HTR-8/SVneo (cell line): ENCODE results near the gene PER3.

Source experiments
- DNase-seq: peaks from one replicate; pipeline ENCODE4 v3.0.0; 2011; ENCODE audit warnings: low spot score, mixed read lengths; ENCODE audit not compliant: insufficient read length
- FAIRE-seq: peaks from 2 replicates; lab custom pipeline; 2011; peaks lifted over from hg19 to GRCh38; lab: Jason Lieb, UNC

Gene PER3

GRCh38 chr1:7865978-7866377 lies 81.9 kb downstream of the PER3 start:
- no peak for DNase-seq
- no peak for FAIRE-seq

- no peak for FAIRE-seq
- DNase-seq: no peak
Measured at GRCh38 chr1:7868070-7868780, 84.1 kb downstream of the PER3 start.

DNA sequence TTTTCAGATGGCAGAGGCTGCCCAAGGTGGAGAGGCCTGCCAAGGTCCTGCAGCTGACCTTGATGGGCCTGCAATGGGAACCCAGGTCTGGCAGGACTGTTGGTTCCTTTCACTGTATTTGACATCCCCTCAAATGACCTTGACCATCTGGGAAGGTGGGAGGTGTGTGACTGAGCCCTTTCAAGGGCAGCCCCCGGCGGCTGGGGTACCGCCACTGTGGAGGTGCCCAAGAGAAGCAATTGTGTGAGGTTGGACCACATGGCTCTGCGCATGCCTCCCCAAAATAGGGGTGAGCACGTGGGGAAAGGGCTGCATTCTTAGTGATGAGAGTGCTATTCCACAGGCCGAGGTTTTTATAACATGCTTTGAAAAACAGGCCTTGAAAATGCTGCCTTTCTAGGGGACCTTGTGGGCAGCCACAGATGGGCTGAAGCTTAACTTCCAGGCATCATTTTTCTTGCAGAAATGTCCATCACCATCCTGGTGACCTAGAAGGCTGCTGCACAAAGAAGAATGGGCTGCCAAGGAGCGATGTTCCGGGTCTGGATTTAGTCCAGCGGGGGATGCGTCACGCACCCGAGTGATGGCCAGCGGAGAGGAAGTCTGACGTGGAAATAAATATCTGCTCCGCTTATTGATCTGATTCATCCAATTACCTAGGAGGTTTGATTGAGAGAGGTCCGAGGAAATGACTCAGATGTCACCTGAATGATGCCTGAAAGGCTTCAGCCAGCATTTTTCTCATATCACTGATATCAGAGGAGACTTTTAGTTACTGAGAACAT lies 85.2 kb downstream of the PER3 start:
- no peak for DNase-seq
- FAIRE-seq: no peak

DNA sequence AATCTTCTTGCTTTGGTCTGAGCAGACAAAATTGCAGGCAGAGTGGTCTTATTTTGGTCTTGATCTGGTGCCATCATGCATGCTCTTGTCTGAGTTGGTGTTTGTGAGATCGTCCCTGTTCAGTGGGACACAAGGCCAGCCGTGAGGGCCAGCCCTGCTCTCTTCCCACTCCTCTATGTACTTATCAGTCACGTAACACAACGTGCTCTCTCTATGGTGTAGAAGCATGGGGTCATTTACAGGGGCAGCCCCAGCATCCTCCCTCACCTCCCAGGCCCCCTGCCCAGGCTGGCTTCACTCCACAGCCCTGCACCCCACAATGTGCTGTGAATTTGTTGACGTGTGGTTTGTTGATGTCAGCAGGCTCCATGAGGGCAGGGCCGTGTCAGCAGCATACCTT lies 87.0 kb downstream of the PER3 start:
- DNase-seq (no peak), FAIRE-seq (no peak)

DNA sequence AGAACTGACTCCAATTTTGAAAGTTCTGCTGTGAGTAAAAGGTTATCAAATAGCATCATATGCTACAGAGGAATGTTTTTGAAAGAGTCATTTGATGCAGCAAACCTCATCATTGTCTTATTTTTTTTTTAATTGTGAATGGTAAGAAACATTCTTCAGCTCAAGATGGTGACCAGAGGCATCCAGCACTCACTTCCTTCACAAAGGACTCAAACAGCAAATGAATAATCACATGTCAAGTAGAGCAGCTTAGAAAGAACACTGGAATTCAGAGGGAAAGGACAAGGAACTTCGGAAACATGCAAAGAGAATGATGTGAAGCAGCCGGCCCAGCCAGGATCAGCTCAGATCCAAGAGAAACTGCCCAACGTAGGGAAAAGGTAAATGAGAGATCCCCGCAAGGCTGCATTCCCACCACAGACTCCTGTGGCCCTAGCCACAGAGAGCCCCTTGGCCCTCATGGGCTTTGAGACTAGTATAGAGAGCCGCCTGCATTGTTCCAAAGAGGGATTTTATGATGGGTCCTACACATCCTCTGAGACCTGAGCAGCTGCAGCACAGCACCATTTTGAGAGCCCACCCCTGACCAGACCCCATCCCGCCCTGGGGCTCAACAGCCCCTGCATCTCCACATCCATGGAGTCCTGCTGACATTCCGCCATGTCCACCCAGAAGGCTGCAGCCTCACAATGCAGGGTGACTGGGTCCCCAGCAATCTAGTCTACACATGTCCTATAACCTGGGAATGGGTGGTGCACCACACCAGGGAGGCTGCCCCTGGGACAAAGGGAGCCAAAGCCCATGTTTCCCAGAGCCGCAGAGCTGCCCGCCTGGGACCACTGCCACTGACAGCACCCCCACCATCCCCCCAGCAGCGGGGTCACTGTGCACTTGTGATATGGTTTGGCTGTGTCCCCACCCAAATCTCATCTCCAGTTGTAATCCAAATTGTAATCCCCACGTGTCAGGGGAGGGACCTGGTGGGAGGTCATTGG lies 90.0 kb downstream of the PER3 start:
- FAIRE-seq (no peak), DNase-seq (no peak)

DNA sequence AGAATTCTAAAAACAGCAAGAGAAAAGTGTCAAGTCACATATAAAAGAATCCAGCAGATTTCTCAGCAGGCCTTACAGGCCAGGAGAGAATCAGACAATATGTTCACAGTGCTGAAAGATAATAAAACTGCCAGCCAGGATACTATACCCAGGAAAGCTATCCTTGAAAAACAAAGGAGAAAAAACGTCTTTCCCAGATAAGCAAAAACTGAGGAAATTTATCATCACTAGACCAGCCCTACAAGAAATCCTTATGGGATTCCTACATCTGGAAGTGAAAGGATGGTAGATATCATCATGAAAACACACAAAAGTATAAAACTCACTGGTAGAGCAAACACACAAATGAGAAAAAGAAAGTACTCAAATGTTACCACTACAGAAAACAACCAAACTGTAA lies 93.9 kb downstream of the PER3 start:
- FAIRE-seq: no peak

GRCh38 chr1:7879228-7879627 lies 95.1 kb downstream of the PER3 start:
- no peak for DNase-seq
- FAIRE-seq: no peak

More for the DNA sequence above, 93.9 kb downstream of the PER3 start:
- no peak for DNase-seq

DNA sequence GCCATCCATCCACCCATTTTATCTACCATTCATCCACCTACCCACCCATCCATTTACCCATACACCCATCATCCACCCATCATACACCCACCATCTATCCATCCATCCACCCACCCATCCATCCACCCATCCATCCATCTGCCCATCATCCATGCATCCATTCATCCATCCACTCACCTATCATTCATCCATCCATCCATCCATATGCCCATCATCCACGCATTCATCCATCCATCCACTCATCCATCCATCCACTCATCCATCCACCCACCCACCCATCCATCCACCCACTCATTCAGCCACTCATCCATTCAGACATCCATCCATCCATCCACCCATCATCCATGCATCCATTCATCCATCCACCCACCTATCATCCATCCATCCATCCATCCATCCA lies 100.7 kb downstream of the PER3 start:
- no peak for FAIRE-seq

GRCh38 chr1:7885513-7886404 lies 101.7 kb downstream of the PER3 start:
- FAIRE-seq (no peak), DNase-seq (no peak)

More for the DNA sequence above, 100.7 kb downstream of the PER3 start:
- DNase-seq: no peak

- FAIRE-seq (no peak), DNase-seq (no peak)
Measured at GRCh38 chr1:7886405-7886745, 102.3 kb downstream of the PER3 start.

DNA sequence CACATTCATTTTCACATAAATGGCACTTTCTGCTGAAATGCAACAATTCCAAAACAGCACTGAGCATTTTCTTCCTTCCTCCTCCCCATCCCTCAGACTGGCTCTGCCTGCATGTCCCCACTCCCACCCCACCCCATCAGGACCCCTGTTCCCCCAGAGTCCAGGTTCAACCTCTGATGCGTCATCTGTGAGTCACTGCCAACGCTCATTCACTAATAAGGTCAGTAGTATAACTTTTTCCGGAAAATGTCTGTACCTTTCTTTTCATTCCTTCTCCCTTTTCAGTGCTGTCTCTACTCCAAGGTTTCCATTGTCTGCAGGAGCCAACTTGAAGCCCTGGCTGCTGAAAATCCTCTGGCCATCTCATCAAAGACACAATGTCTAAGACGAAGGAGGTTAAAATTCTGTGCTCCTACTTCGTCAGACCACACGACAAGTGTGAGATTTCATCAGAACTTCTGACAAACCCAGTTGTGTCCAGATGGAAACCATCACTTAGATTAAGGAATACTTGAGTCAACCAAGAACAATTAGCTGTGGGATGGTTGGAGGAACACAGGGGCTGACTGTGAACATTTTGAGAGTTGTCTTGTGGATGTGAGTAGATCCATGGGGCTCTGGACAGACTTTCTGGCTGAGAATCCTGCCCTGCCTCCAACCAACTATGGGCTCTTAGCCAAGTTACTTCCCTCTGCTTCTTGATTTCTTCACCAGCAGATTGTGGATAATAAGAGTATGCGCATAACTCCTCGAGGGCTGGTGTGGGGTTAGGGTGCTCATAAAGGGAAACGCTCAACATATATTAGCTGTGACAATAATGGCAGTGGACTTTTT lies 104.4 kb downstream of the PER3 start:
- FAIRE-seq (no peak), DNase-seq (no peak)

DNA sequence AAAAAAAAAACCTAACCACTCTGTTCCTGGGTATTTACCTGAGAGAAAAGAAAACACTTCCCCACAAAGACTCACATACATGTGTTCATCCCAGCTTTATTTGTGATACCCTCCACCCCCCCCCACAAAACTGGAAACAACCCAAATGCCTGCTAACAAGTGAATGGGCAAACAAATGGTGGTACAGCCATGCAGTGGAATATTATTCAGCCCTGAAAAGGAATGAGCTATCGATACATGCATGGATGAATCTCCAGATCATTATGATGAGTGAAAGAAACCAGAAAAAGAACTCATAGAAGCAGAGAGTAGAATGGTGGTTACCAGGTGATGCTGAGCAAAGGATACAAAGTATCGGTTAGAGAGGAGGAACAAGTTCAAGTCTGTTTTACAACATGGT lies 106.8 kb downstream of the PER3 start:
- DNase-seq (no peak), FAIRE-seq (no peak)

DNA sequence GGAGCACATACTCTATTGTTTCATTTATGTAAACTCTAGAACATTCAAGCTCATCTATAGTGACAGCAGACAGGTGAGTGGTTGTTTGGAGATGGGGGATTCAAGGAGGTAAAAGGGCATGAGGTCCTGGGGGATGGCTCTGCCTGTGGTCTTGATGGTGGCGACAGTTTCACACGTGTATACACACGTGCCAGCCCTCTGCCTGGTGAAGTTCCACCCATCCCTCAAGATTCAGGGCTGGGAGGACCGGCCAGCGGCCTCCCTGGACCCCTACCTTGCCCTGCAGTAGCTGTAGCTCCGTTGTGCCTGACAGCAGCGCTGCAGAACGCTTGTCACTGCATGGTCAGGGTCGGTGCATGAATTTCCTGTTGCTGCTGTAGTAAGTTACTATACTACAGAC lies 107.7 kb downstream of the PER3 start:
- FAIRE-seq (no peak), DNase-seq (no peak)

DNA sequence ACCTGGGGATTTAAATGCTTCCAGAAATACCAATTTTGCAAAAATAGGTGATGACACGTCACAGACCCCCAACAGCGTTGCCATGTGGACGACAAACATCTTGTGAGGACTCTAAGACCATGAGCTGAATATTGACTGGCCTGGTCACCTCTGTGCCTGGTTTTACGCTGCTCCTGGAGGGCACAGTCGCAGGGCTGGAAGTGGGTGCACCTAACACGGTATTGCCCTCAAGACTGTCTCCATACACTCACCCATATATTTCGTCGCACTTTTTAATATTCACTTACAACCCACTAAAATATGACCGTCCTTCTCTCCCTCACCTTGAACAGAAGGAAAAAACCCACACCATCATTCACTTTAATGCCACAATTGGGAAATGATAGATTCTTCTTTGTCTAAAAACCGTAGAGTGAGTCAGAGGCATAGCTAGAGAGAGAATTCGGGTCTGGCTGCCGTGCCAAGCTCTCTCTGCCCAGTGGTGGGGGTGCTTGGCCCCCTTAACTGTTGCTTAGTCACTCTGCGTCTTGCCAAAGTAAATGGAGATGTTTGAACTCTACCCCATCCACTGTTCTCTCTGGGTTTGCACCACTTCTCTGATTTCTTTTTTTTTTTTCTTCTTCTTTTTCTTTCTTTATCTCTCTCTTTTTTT lies 109.6 kb downstream of the PER3 start:
- no peak for FAIRE-seq

More for the DNA sequence above, 109.6 kb downstream of the PER3 start:
- DNase-seq: no peak
